Smooth muscle cell (in vitro differentiated cells): ENCODE measurements around the gene SLC35B3. TPM values are rescaled to one million over a fixed set of nuclear protein-coding genes. Genes with fewer than 3 reads are reported as not detected.
"Not testable (repeated sequence)": the region's sequence is repeated elsewhere in the genome, so short reads cannot be mapped to it uniquely, and the experiment has no call there.

Source experiments
- DNase-seq: peaks from one replicate; lab custom pipeline; 2025; ENCODE audit not compliant: unreplicated experiment; lab: John Stamatoyannopoulos, UW
- H2AFZ ChIP-seq: fragments of 200-600 bp; sonication (generic); 2 replicates; pipeline ENCODE4 v1.6.0; 2016; ENCODE audit warnings: antibody characterized with exemption, low read depth, mild to moderate bottlenecking
- H3F3A ChIP-seq: fragments of 200-600 bp; sonication (generic); 2 replicates; pipeline ENCODE4 v1.6.0; 2017; ENCODE audit warnings: antibody characterized with exemption, low read depth
- H3K27ac ChIP-seq: fragments of 200-600 bp; sonication (generic); 2 replicates; pipeline ENCODE4 v1.5.1; 2016; ENCODE audit warnings: low read depth, mild to moderate bottlenecking
- H3K27me3 ChIP-seq: fragments of 200-600 bp; sonication (generic); 2 replicates; pipeline ENCODE4 v1.6.1; 2016; ENCODE audit warnings: low read depth, mild to moderate bottlenecking
- H3K36me3 ChIP-seq: fragments of 200-600 bp; sonication (generic); 2 replicates; pipeline ENCODE4 v1.5.1; 2016; ENCODE audit warnings: low read depth
- H3K4me1 ChIP-seq: fragments of 200-600 bp; sonication (generic); 2 replicates; pipeline ENCODE4 v1.5.1; 2016; ENCODE audit warnings: low read depth
- H3K4me2 ChIP-seq: fragments of 200-600 bp; sonication (generic); 2 replicates; pipeline ENCODE4 v1.6.0; 2016; ENCODE audit warnings: mild to moderate bottlenecking
- H3K4me3 ChIP-seq: fragments of 200-600 bp; sonication (generic); 2 replicates; pipeline ENCODE4 v1.5.1; 2016; ENCODE audit warnings: mild to moderate bottlenecking
- H3K79me2 ChIP-seq: fragments of 200-600 bp; sonication (generic); 2 replicates; pipeline ENCODE4 v1.6.0; 2016; ENCODE audit warnings: low read depth, mild to moderate bottlenecking
- H3K9ac ChIP-seq: fragments of 200-600 bp; sonication (generic); 2 replicates; pipeline ENCODE4 v1.6.0; 2016; ENCODE audit warnings: low read depth
- H3K9me3 ChIP-seq: fragments of 200-600 bp; sonication (generic); replicated peaks from 2 replicates; pipeline ENCODE4 v1.5.1; 2016; ENCODE audit warnings: low read depth
- H4K20me1 ChIP-seq: fragments of 200-600 bp; sonication (generic); 2 replicates; pipeline ENCODE4 v1.6.0; 2016; ENCODE audit warnings: low read depth
- WGBS: methylation state at CpG from one replicate; pipeline ENCODE4 v1.1.7; 2016; ENCODE audit warnings: low lambda C conversion rate; 5-methylcytosine and 5-hydroxymethylcytosine counted together
- polyA plus RNA-seq: library from polyadenylated mRNA; unstranded; fragments of >200 nt; fragmentation: Nextera tagmentation; extraction: Ambion mirVana; gene quantifications from 2 replicates; pipeline ENCODE4 v1.2.1, GENCODE V29; 2016
- total RNA-seq: library from RNA; depleted of rRNA; stranded (reverse); fragments of >200 nt; gene quantifications from 2 replicates; pipeline ENCODE4 v1.2.3, GENCODE V29; 2014
- TF ChIP-seq, protein P1 (sequence below): fragments of 200-600 bp; sonication (generic); IDR thresholded peaks from 2 replicates; pipeline ENCODE4 v1.5.1; 2017; ENCODE audit warnings: borderline replicate concordance, mild to moderate bottlenecking, antibody characterized with exemption; ENCODE audit not compliant: insufficient read depth, poor library complexity, severe bottlenecking

The SLC35B3 gene
- total and polyA plus RNA-seq, 2 experiments from 2014 or later, result 24.2 to 24.5 TPM

- DNase-seq, result no peak
- Histone ChIP-seq H3K4me2 (peak overlapping the region; percentile 99), H3K4me1 (peaks cover 21% of the 10 kb centered on the region), H3K4me3 (peak overlapping the region; percentile 94), H3K27ac (peak overlapping the region; percentile 76), H3K9me3 (no peaks in the 10 kb centered on the region), H2AFZ (peak overlapping the region; percentile 96), H3K27me3 (no peaks in the 10 kb centered on the region), H3K79me2 (peaks cover 40% of the 10 kb centered on the region), H4K20me1 (peaks cover 23% of the 10 kb centered on the region), H3K9ac (peak overlapping the region; percentile 91), H3K36me3 (no peaks in the 10 kb centered on the region), H3F3A (no peaks in the 10 kb centered on the region)
- TF ChIP-seq, protein P1, sequence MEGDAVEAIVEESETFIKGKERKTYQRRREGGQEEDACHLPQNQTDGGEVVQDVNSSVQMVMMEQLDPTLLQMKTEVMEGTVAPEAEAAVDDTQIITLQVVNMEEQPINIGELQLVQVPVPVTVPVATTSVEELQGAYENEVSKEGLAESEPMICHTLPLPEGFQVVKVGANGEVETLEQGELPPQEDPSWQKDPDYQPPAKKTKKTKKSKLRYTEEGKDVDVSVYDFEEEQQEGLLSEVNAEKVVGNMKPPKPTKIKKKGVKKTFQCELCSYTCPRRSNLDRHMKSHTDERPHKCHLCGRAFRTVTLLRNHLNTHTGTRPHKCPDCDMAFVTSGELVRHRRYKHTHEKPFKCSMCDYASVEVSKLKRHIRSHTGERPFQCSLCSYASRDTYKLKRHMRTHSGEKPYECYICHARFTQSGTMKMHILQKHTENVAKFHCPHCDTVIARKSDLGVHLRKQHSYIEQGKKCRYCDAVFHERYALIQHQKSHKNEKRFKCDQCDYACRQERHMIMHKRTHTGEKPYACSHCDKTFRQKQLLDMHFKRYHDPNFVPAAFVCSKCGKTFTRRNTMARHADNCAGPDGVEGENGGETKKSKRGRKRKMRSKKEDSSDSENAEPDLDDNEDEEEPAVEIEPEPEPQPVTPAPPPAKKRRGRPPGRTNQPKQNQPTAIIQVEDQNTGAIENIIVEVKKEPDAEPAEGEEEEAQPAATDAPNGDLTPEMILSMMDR, result no peak
- WGBS, result 3% methylated on average over 8 of the region's 8 CpGs
These were observed 635 bp downstream of the SLC35B3 start for GRCh38 chr6:8434727-8435092.

DNA sequence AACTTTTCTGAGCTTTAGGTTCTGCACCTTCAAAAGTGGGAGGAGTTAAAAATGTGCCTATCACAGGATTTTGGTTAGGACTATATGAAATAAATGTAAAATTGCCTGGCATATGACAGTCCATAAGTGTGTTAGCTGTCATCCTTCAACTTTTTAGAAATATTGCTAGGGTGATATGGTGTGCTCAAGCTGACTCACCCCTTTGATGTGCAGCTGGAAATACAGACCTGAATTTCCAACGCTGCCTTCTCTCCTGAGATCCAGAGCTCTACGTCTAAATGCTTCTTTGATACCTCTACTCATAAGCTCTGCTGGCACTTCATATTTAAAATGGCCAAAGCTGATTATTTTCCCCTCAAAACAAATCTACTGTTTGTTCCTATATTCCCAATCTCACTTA, 2.7 kb downstream of the SLC35B3 start:
- WGBS, result 55% methylated on average over 2 of the region's 2 CpGs
- H3K79me2 ChIP-seq, result peaks cover 40% of the 10 kb centered on the region
- H3K9me3 ChIP-seq, result no peaks in the 10 kb centered on the region
- DNase-seq, result no peak
- H3K4me3 ChIP-seq, result peak overlapping the region; percentile 94
- no peak overlapping the region for H3K9ac ChIP-seq
- H3K27me3 ChIP-seq, result no peaks in the 10 kb centered on the region
- H3K36me3 ChIP-seq, result peaks cover 5% of the 10 kb centered on the region
- peak overlapping the region; percentile 99 for H3K4me2 ChIP-seq
- peaks cover 23% of the 10 kb centered on the region for H4K20me1 ChIP-seq
- peak overlapping the region; percentile 8 for H3K27ac ChIP-seq
- no peaks in the 10 kb centered on the region for H3F3A ChIP-seq
- peaks cover 21% of the 10 kb centered on the region for H3K4me1 ChIP-seq
- TF ChIP-seq, protein P1, result no peak
- no peak overlapping the region for H2AFZ ChIP-seq

DNA sequence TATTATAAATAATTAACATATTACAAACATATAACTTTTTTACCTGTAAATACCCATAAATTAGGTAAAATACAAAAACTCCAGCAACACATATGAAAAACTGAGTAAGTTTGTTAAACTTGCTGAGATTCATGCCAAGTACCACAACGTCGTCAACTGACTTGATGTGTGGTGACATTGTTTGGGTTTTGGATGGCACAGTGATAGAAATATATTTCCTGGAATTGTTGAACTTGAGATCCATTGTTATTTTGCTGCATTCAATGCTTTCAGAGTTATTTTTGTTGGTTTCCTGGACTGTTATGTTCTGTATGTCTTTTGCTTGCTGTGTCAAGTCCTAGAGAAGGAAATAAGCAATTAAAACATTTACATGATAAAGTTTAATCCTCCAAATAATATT, 5.5 kb downstream of the SLC35B3 start:
- Histone ChIP-seq H4K20me1 (peaks cover 23% of the 10 kb centered on the region), H3K4me2 (no peak overlapping the region), H3K4me1 (peaks cover 17% of the 10 kb centered on the region), H3K27me3 (no peaks in the 10 kb centered on the region), H3K9ac (no peak overlapping the region), H3K27ac (no peak overlapping the region), H3K9me3 (no peaks in the 10 kb centered on the region), H2AFZ (no peak overlapping the region), H3F3A (no peaks in the 10 kb centered on the region), H3K36me3 (peaks cover 17% of the 10 kb centered on the region), H3K4me3 (no peak overlapping the region), H3K79me2 (peaks cover 36% of the 10 kb centered on the region)
- TF ChIP-seq, protein P1, result no peak
- 100% methylated on average over 2 of the region's 2 CpGs for WGBS
- no peak for DNase-seq

DNA sequence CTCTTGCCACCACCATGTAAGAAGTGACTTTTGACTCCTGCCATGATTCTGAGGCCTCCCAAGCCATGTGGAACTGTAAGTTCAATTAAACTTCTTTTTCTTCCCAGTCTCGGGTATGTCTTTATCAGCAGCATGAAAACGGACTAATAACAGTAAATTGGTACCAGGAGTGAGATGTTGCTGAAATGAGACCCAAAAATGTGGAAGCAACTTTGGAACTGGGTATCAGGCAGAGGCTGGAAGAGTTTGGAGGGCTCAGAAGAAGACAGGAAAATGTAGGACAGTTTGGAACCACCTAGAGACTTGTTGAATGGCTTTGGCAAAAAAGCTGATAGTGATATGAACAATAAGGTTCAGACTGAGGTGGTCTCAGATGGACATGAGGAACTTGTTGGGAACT, 8.8 kb downstream of the SLC35B3 start:
- not testable (repeated sequence) for H3F3A ChIP-seq, H3K4me1 ChIP-seq, DNase-seq, H3K27ac ChIP-seq, H4K20me1 ChIP-seq, H3K9me3 ChIP-seq, H3K4me3 ChIP-seq, H3K27me3 ChIP-seq, H3K9ac ChIP-seq, H3K79me2 ChIP-seq, H3K4me2 ChIP-seq, H2AFZ ChIP-seq
- peaks cover 17% of the 10 kb centered on the region for H3K36me3 ChIP-seq
- 100% methylated on average over 2 of the region's 2 CpGs for WGBS
